SU-DHL-6 (cell line): ENCODE data around the gene NOL8.

Source experiments
- H2AFZ ChIP-seq: fragments of 200-600 bp; sonication (generic); 2 replicates; pipeline ENCODE4 v1.6.1; 2014; ENCODE audit warnings: low read depth, mild to moderate bottlenecking, moderate library complexity, mixed read lengths, antibody characterized with exemption, low read length; ENCODE audit not compliant: severe bottlenecking
- H3F3A ChIP-seq: fragments of 200-600 bp; shearing (Covaris generic); 2 replicates; pipeline ENCODE4 v1.6.0; 2016; ENCODE audit warnings: antibody characterized with exemption, mild to moderate bottlenecking; ENCODE audit not compliant: insufficient read depth
- H3K27ac ChIP-seq: fragments of 200-600 bp; sonication (generic); 2 replicates; pipeline ENCODE4 v1.5.1; 2016; ENCODE audit warnings: low read depth, mild to moderate bottlenecking, low read length, moderate library complexity, mixed read lengths
- H3K27me3 ChIP-seq: fragments of 200-600 bp; sonication (generic), shearing (Covaris generic); 2 replicates; pipeline ENCODE4 v1.6.0; 2014; ENCODE audit warnings: mild to moderate bottlenecking, low read length
- H3K36me3 ChIP-seq: fragments of 200-600 bp; sonication (generic); 2 replicates; pipeline ENCODE4 v1.6.1; 2014; ENCODE audit warnings: mild to moderate bottlenecking, low read length, mixed read lengths
- H3K4me2 ChIP-seq: fragments of 300-600, 200-600 bp; shearing (Covaris generic), sonication (generic); 2 replicates; pipeline ENCODE4 v1.6.0; 2014; ENCODE audit warnings: low read length, low read depth, mild to moderate bottlenecking; ENCODE audit not compliant: poor library complexity, severe bottlenecking
- H3K4me3 ChIP-seq: fragments of 200-600 bp; sonication (generic); 2 replicates; pipeline ENCODE4 v1.5.1; 2014; ENCODE audit warnings: antibody characterized with exemption, low read length, mild to moderate bottlenecking, mixed read lengths; ENCODE audit not compliant: insufficient read depth, poor library complexity, severe bottlenecking
- H3K79me2 ChIP-seq: fragments of 200-600 bp; sonication (generic); 2 replicates; pipeline ENCODE4 v1.6.1; 2014; ENCODE audit warnings: mild to moderate bottlenecking, low read length, moderate library complexity; ENCODE audit not compliant: insufficient read depth
- H3K9ac ChIP-seq: fragments of 200-600 bp; sonication (generic); 2 replicates; pipeline ENCODE4 v1.7.0; 2014; ENCODE audit warnings: mild to moderate bottlenecking, low read length
- H3K9me2 ChIP-seq: fragments of 200-600 bp; sonication (generic); replicated peaks from 2 replicates; pipeline ENCODE4 v1.6.1; 2014; ENCODE audit warnings: low read length; ENCODE audit not compliant: insufficient read depth
- H3K9me3 ChIP-seq: fragments of 200-600 bp; sonication (generic); 2 replicates; pipeline ENCODE4 v1.6.1; 2014; ENCODE audit warnings: low read length, mixed read lengths; ENCODE audit not compliant: insufficient read depth
- H4K20me1 ChIP-seq: fragments of 200-600 bp; sonication (generic); 2 replicates; pipeline ENCODE4 v1.6.1; 2014; ENCODE audit warnings: low read depth, mild to moderate bottlenecking, antibody characterized with exemption, low read length, moderate library complexity, mixed read lengths
- EZH2phosphoT487 ChIP-seq: fragments of 200-600 bp; sonication (generic), shearing (Covaris generic); conservative IDR thresholded peaks from 2 replicates; pipeline ENCODE4 v1.6.1; 2018; ENCODE audit warnings: mild to moderate bottlenecking, antibody characterized with exemption, low read length, moderate library complexity, mixed read lengths
- TF ChIP-seq, protein P1 (sequence below): fragments of 200-600 bp; sonication (generic); IDR thresholded peaks from one replicate; pipeline ENCODE4 v1.5.1; 2017; ENCODE audit warnings: antibody characterized with exemption, mild to moderate bottlenecking, low read length, moderate library complexity; ENCODE audit not compliant: insufficient read depth, poor library complexity, severe bottlenecking

Gene NOL8

DNA sequence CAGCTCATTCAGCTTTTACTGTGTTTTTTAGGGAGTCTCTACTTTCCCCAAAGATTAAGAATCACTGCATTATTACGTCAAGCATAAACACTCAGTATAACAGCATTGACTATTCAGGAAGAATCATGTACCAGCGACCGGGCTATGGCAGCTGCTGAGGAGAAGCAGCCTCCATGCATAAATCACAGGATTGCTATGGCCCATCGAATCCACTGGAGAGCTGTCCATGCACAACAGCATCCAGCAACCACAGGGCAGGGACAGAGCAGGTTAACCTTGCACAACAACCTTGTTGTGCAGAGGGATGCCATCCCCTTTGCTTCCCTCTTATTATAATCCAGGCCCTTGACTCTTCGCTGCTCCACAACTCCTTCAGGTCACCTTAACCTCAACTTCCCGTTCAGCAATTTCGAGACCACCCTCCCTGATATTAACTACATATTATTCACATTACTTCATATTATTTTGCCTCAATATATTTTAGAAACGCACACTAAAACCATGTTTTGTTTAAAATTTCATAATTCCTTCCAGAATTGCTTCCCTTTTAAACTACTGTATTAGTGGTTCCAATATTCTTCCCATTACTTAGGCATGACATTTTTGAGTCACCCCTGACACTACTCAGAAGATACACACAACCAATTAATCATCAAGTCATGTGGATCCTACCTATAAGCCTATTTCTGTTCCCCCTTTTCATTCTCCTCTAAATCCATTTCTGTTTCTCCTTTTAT lies 32.6 kb downstream of the NOL8 start:
- Histone ChIP-seq H3K36me3 (peaks cover 42% of the 10 kb centered on the region), H3K9ac (peak overlapping the region; percentile 80), H3K79me2 (peaks cover 60% of the 10 kb centered on the region), H3K27me3 (no peaks in the 10 kb centered on the region), H3K4me2 (peak overlapping the region; percentile 78), H3K9me2 (no peaks in the 10 kb centered on the region), H3K4me3 (peak overlapping the region; percentile 94), H3K27ac (peak overlapping the region; percentile 67), H3F3A (peaks cover 42% of the 10 kb centered on the region), H4K20me1 (peaks cover 21% of the 10 kb centered on the region; the same call in 1 of the 2 replicates), H3K9me3 (no peaks in the 10 kb centered on the region), H2AFZ (no peak overlapping the region)
- TF ChIP-seq, protein P1, sequence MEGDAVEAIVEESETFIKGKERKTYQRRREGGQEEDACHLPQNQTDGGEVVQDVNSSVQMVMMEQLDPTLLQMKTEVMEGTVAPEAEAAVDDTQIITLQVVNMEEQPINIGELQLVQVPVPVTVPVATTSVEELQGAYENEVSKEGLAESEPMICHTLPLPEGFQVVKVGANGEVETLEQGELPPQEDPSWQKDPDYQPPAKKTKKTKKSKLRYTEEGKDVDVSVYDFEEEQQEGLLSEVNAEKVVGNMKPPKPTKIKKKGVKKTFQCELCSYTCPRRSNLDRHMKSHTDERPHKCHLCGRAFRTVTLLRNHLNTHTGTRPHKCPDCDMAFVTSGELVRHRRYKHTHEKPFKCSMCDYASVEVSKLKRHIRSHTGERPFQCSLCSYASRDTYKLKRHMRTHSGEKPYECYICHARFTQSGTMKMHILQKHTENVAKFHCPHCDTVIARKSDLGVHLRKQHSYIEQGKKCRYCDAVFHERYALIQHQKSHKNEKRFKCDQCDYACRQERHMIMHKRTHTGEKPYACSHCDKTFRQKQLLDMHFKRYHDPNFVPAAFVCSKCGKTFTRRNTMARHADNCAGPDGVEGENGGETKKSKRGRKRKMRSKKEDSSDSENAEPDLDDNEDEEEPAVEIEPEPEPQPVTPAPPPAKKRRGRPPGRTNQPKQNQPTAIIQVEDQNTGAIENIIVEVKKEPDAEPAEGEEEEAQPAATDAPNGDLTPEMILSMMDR, result no peak
- no peak for TF ChIP-seq EZH2phosphoT487

DNA sequence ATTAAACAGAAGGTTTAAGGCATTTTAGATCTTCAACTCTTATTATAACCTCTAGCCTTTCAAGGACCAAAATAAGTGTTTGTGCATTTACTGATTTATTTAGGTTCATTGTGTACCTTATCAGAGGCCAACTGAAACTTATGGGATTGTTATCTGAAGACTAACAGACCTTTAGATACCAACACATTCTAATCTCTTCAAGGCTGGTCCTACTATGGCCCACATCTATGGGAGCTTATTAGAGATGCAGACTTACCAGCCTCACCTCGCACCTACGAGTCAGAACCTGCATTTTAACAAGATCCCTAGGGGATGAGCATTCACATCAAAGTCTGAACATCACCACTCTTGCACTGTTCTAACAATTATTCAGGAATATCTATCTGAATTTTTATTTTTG lies 33.6 kb downstream of the NOL8 start:
- Histone ChIP-seq H3K4me3 (peak overlapping the region; percentile 94), H4K20me1 (peaks cover 30% of the 10 kb centered on the region; the same call in 1 of the 2 replicates), H3K27me3 (no peaks in the 10 kb centered on the region), H3F3A (peaks cover 42% of the 10 kb centered on the region), H3K9me3 (no peaks in the 10 kb centered on the region), H3K4me2 (peak overlapping the region; percentile 78), H3K27ac (no peak overlapping the region), H3K79me2 (peaks cover 69% of the 10 kb centered on the region), H3K36me3 (peaks cover 45% of the 10 kb centered on the region), H3K9me2 (no peaks in the 10 kb centered on the region), H3K9ac (peak overlapping the region; percentile 80), H2AFZ (no peak overlapping the region)
- TF ChIP-seq EZH2phosphoT487, result no peak
- TF ChIP-seq, protein P1, result no peak

DNA sequence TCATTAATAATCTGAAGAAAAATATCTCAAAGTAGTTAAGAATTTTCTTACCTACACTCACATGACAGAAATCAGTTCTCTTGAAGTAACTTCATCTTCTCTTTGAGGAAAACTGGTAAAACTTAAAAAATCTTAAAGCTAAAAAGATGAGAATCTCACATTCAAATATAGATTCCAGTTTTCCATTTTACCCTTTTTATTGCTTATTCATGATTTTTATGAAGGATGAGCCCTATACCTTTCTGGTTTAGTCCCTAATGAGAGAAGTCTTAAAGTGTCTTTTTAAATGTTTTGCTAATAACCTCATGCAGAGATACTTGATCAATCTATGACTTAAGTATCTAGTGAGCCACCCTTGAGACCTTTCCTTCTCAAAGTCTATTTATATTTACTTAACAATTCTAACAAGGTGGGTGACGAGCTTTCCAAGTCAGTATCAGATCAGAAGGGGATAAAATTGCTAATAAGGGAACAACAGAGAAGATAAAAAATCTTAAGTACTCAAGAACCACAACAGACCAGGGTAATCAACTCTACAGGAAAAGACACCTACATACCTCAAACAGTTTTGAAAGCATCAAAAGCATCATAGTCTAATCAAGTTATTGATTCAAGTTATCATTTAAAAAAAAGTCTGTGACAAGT lies 34.2 kb downstream of the NOL8 start:
- no peak overlapping the region for H3K27ac ChIP-seq
- H3K36me3 ChIP-seq, result peaks cover 50% of the 10 kb centered on the region
- peaks cover 35% of the 10 kb centered on the region for H3F3A ChIP-seq
- no peaks in the 10 kb centered on the region for H3K27me3 ChIP-seq
- H4K20me1 ChIP-seq, result peaks cover 31% of the 10 kb centered on the region; the same call in 1 of the 2 replicates
- H3K9me3 ChIP-seq, result no peaks in the 10 kb centered on the region
- no peaks in the 10 kb centered on the region for H3K9me2 ChIP-seq
- peak overlapping the region; percentile 78 for H3K4me2 ChIP-seq
- H3K79me2 ChIP-seq, result peaks cover 76% of the 10 kb centered on the region
- H3K4me3 ChIP-seq, result no peak overlapping the region
- H3K9ac ChIP-seq, result no peak overlapping the region
- TF ChIP-seq EZH2phosphoT487, result no peak
- TF ChIP-seq, protein P1, result no peak
- H2AFZ ChIP-seq, result no peak overlapping the region
